ENCODE data around the gene RRAS. TPM values are rescaled to one million over a fixed set of nuclear protein-coding genes. Genes with fewer than 3 reads are reported as not detected.
A peak's percentile ranks its signal among the peaks of the same experiment; 100 is the strongest.

Gene RRAS
- total and polyA plus RNA-seq, 7 donors, result 22.6 to 57.0 (median 48.4) TPM

DNA sequence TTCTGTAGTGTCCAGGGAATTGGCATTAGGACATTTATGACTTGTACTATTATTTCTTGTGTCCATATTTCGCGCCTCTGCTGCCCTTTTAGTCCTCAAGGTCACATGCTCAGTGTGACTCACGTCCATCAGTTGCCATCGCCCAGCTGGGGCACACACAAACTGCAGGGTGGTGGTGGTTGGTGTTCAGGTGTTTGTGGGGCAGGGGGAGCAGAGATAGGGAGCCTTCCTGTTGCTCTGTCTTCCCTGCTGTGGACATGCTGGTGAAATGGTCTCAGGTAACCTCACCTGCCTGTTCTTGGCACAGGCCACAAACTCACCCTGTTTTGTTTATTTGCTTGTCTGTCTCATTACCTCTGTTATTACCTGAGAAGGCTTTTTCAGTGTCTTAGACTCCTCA, 26.6 kb downstream of the RRAS start:
- 47 to 60% (median 56%) methylated on average over 4 of the region's 4 CpGs for WGBS, 3 donors
- peak; percentile 64 to 70 (median 69) for ATAC-seq
- no peak overlapping the region for H3K27ac ChIP-seq
- intact Hi-C loops (cut with DNase I), result no loop called here
- peaks cover 0 to 54% of the 10 kb centered on the region in 2 donors for H3K36me3 ChIP-seq (ENCODE audit: insufficient read depth in 1 of 2, low read depth in 1 of 2)
- H3K4me3 ChIP-seq, result no peak overlapping the region
- TF ChIP-seq, protein P1, sequence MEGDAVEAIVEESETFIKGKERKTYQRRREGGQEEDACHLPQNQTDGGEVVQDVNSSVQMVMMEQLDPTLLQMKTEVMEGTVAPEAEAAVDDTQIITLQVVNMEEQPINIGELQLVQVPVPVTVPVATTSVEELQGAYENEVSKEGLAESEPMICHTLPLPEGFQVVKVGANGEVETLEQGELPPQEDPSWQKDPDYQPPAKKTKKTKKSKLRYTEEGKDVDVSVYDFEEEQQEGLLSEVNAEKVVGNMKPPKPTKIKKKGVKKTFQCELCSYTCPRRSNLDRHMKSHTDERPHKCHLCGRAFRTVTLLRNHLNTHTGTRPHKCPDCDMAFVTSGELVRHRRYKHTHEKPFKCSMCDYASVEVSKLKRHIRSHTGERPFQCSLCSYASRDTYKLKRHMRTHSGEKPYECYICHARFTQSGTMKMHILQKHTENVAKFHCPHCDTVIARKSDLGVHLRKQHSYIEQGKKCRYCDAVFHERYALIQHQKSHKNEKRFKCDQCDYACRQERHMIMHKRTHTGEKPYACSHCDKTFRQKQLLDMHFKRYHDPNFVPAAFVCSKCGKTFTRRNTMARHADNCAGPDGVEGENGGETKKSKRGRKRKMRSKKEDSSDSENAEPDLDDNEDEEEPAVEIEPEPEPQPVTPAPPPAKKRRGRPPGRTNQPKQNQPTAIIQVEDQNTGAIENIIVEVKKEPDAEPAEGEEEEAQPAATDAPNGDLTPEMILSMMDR (IDR thresholded peaks at IDR 0.05), result no peak
- H3K27me3 ChIP-seq (ENCODE audit: insufficient read depth in 3 of 3, low read length in 2 of 3), result no peaks in the 10 kb centered on the region
- no peak for DNase-seq
- H3K4me1 ChIP-seq, result peaks cover 7% of the 10 kb centered on the region
- H3K9me3 ChIP-seq, result no peaks in the 10 kb centered on the region

DNA sequence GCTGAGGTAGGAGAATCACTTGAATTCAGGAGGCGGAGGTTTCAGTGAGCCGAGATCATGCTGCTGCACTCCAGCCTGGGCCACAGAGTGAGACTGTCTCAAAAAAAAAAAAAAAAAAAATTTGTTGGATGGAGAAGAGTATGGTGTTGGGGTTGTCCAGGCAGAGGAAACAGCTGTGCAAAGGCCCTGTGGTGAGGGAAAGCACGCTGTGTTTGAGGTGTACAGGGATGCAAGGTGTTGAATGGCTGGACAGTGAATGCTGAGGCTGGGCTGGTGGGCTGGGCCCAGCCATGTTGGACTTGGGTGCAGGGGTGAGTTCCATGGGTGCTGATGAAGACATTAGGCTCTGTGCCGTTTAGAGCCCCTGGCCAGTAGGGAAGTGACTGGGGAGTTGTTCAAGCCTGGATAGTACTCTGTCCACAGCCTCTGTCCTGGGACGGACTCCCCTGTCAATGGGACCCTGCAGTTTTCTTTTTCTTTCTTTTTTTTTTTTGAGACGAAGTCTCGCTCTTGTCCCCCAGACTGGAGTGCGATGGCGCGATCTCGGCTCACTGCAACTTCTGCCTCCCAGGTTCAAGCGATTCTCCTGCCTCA, 30.3 kb downstream of the RRAS start:
- H3K9me3 ChIP-seq, result no peaks in the 10 kb centered on the region
- H3K27ac ChIP-seq, result no peak overlapping the region
- H3K27me3 ChIP-seq (ENCODE audit: insufficient read depth in 3 of 3, low read length in 2 of 3), result no peaks in the 10 kb centered on the region
- TF ChIP-seq, protein P1 (IDR thresholded peaks at IDR 0.05), result no peak
- WGBS, 3 donors, result 96 to 97% (median 97%) methylated on average over 12 of the region's 12 CpGs
- no peak overlapping the region for H3K4me3 ChIP-seq
- intact Hi-C loops (cut with DNase I), result no loop called here
- H3K36me3 ChIP-seq (ENCODE audit: insufficient read depth in 1 of 2, low read depth in 1 of 2), result peaks cover 0 to 37% of the 10 kb centered on the region in 2 donors
- peaks cover 7% of the 10 kb centered on the region for H3K4me1 ChIP-seq
- DNase-seq (no peak), ATAC-seq (no peak)

DNA sequence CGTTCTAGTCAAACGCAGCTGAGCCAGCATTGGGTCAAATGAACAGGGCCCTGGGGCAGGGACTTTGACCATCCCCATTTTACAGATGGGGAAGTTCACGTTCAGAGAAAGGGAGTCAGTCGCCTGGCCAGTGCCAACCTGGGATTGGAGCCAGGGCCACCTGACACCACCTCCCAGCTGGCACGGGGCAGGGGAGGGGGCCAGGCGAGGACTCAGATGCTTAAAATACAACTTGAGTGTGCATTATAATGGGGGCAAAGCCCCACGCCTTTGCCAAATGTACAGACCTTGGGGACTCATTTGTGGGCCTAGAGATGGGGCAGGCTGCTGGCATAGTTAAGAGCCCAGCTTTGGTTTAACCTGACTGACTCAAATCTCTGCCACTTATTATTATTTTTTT, 34.3 kb downstream of the RRAS start:
- TF ChIP-seq, protein P1 (IDR thresholded peaks at IDR 0.05), result no peak
- peak; percentile 85 to 96 (median 92) for ATAC-seq
- H3K27ac ChIP-seq, result peak overlapping the region; percentile 74

DNA sequence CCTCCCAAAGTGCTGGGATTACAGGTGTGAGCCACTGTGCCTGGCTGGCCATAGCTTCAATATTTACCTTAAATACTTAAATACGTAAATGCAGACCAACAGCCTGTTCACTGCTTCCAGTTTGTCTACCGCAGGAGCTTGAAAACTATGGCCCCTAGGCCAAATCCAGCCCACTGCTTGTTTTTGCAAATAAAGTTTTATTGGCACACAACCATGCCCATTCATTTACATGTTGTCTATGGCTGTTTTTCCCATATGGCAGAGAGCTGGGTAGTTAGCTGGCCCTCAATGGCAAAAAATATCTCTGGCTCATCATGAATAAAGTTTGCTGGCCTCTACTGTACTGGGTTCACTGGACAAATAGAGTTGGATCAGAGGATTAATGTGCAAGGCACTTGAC, 37.1 kb downstream of the RRAS start:
- TF ChIP-seq, protein P1 (IDR thresholded peaks at IDR 0.05), result no peak
- DNase-seq (no peak), ATAC-seq (no peak)
- H3K9me3 ChIP-seq, result no peaks in the 10 kb centered on the region
- peaks cover 0 to 74% of the 10 kb centered on the region in 2 donors for H3K36me3 ChIP-seq (ENCODE audit: insufficient read depth in 1 of 2, low read depth in 1 of 2)
- H3K27ac ChIP-seq, result no peak overlapping the region
- WGBS, 3 donors, result 96 to 98% (median 97%) methylated on average over 2 of the region's 2 CpGs
- no peaks in the 10 kb centered on the region for H3K4me1 ChIP-seq
- no peak overlapping the region for H3K4me3 ChIP-seq
- H3K27me3 ChIP-seq (ENCODE audit: insufficient read depth in 3 of 3, low read length in 2 of 3), result no peaks in the 10 kb centered on the region
- intact Hi-C loops (cut with DNase I), result no loop called here

More for the DNA sequence above, 34.3 kb downstream of the RRAS start:
- intact Hi-C loops (cut with DNase I), result no loop called here
- 31 to 64% (median 40%) methylated on average over 7 of the region's 7 CpGs for WGBS, 3 donors
- no peaks in the 10 kb centered on the region for H3K4me1 ChIP-seq
- no peaks in the 10 kb centered on the region for H3K27me3 ChIP-seq (ENCODE audit: insufficient read depth in 3 of 3, low read length in 2 of 3)
- H3K36me3 ChIP-seq (ENCODE audit: insufficient read depth in 1 of 2, low read depth in 1 of 2), result peaks cover 0 to 69% of the 10 kb centered on the region in 2 donors
- H3K4me3 ChIP-seq, result no peak overlapping the region
- peak in 1 of 2 donors; percentile 88 for DNase-seq
- H3K9me3 ChIP-seq, result no peaks in the 10 kb centered on the region
